ENCODE measurements around the gene TSFM.
A peak's percentile ranks its signal among the peaks of the same experiment; 100 is the strongest.

TSFM gene

GRCh38 chr12:57781244-57781643, 1.3 kb upstream of the TSFM start:
- DNase-seq = no peak

- no peak for DNase-seq
These were observed 786 bp upstream of the TSFM start for GRCh38 chr12:57781801-57782200.

GRCh38 chr12:57782243-57782607, 362 bp upstream of the TSFM start:
- no peak for DNase-seq

- DNase-seq = no peak
These were observed 847 bp downstream of the TSFM start for GRCh38 chr12:57783466-57783801.

- no peak for DNase-seq
These were observed 1.3 kb downstream of the TSFM start for GRCh38 chr12:57783861-57784260.

GRCh38 chr12:57793920-57794319, 11.3 kb downstream of the TSFM start:
- no peak for DNase-seq

- no peak for DNase-seq
These were observed 12.8 kb downstream of the TSFM start for GRCh38 chr12:57795354-57795753.

- DNase-seq = no peak
These were observed 14.4 kb downstream of the TSFM start for GRCh38 chr12:57796996-57797395.

GRCh38 chr12:57797933-57798332, 15.3 kb downstream of the TSFM start:
- no peak for DNase-seq

GRCh38 chr12:57800965-57801364, 18.4 kb downstream of the TSFM start:
- no peak for DNase-seq

GRCh38 chr12:57802607-57803006, 20.0 kb downstream of the TSFM start:
- DNase-seq = no peak

- DNase-seq = peak; percentile 19
These were observed 20.8 kb downstream of the TSFM start for GRCh38 chr12:57803319-57803893.

GRCh38 chr12:57806677-57807076, 24.1 kb downstream of the TSFM start:
- no peak for DNase-seq

GRCh38 chr12:57807285-57807684, 24.7 kb downstream of the TSFM start:
- DNase-seq = no peak

GRCh38 chr12:57808351-57808750, 25.8 kb downstream of the TSFM start:
- DNase-seq = no peak

- DNase-seq = no peak
These were observed 26.8 kb downstream of the TSFM start for GRCh38 chr12:57809425-57809824.

GRCh38 chr12:57810450-57810849, 27.9 kb downstream of the TSFM start:
- DNase-seq = no peak

- DNase-seq = no peak
These were observed 28.6 kb downstream of the TSFM start for GRCh38 chr12:57811028-57811755.

GRCh38 chr12:57813111-57813970, 30.8 kb downstream of the TSFM start:
- no peak for DNase-seq

GRCh38 chr12:57813971-57814772, 31.6 kb downstream of the TSFM start:
- DNase-seq = no peak

- DNase-seq = peak; percentile 78
These were observed 32.8 kb downstream of the TSFM start for GRCh38 chr12:57815177-57816000.

Data from NCI-H774 (cell line).